Transverse colon (tissue), 4 donors: ENCODE measurements around the gene CLBA1. TPM values are rescaled to one million over a fixed set of nuclear protein-coding genes. Genes with fewer than 3 reads are reported as not detected.

Experiments
- DNase-seq: peaks from one replicate; pipeline ENCODE4 v3.0.0-alpha.2; 2019
- H3K27ac ChIP-seq, 4 donors: fragments of 200-600 bp; sonication (generic); 2 replicates each; pipeline ENCODE4 v1.5.1; 2016 to 2018; ENCODE audit warnings: inconsistent platforms in 4 of 4
- H3K27me3 ChIP-seq: fragments of 200-600 bp; sonication (generic); 2 replicates; pipeline ENCODE4 v1.5.1; 2017; ENCODE audit warnings: inconsistent platforms
- H3K36me3 ChIP-seq, 4 donors: fragments of 200-600 bp; sonication (generic); 2 replicates each; pipeline ENCODE4 v1.5.1; 2017 to 2019; ENCODE audit warnings: inconsistent platforms in 4 of 4
- H3K4me1 ChIP-seq, 4 donors: fragments of 200-600 bp; sonication (generic); 2 replicates each; pipeline ENCODE4 v1.5.1; 2017 to 2020; ENCODE audit warnings: inconsistent platforms in 4 of 4
- H3K4me3 ChIP-seq, 4 donors: fragments of 200-600 bp; sonication (generic); 1 replicate in 1 of 4; 2 replicates in 3 of 4; pipeline versions ENCODE4 v1.5.1 to v1.6.1; 2017 to 2019; ENCODE audit warnings: inconsistent platforms in 4 of 4
- H3K9me3 ChIP-seq, 2 donors: fragments of 200-600 bp; sonication (generic); 2 replicates each; pipeline ENCODE4 v1.5.1; 2017 to 2019; ENCODE audit warnings: inconsistent platforms in 2 of 2
- EP300 ChIP-seq: sonication (generic); formaldehyde crosslinking; IDR thresholded peaks from one replicate; pipeline ENCODE4 v1.6.1; 2017; ENCODE audit warnings: antibody characterized with exemption, low read depth
- POLR2A ChIP-seq: fragments of 450-650 bp; IDR thresholded peaks from one replicate; pipeline ENCODE4 v1.6.1; 2016; ENCODE audit warnings: antibody characterized with exemption, mild to moderate bottlenecking, moderate library complexity
- POLR2AphosphoS5 ChIP-seq, 3 donors: sonication (generic); formaldehyde crosslinking; IDR thresholded peaks; one replicate each; pipeline ENCODE4 v1.6.1; 2016; ENCODE audit warnings: antibody characterized with exemption in 3 of 3
- WGBS, 2 donors: methylation state at CpG; one replicate each; pipeline ENCODE4 v1.1.5; 2018; ENCODE audit warnings: low coverage in 1 of 2; 5-methylcytosine and 5-hydroxymethylcytosine counted together
- in situ Hi-C, 4 donors: fragments of 200-750 bp; cut with MboI; loops; one replicate each; pipeline versions ENCODE4 v1.15.0 to v1.15.1; 2017; ENCODE audit warnings: low sequenced_read_pairs in 3 of 4, low pct_ligation_motif_present in 1 of 4, low pct_unique_long_range_greater_than_20kb in 1 of 4
- intact Hi-C: fragments of 100-400 bp; cut with DNase I; formaldehyde crosslinking; loops from one replicate; pipeline ENCODE4 v1.15.1; 2023; ENCODE audit warnings: low total_unique reads
- total RNA-seq, 4 donors: library from RNA; depleted of rRNA; stranded (reverse); fragments of >200 nt; gene quantifications; one replicate each; pipeline ENCODE4 v1.1.0, GENCODE V29; 2016
- TF ChIP-seq, protein P1 (sequence below), 5 experiments: fragments of 200-600 bp in 3 of 5; fragments of 450-650 bp in 2 of 5; sonication (generic) in 3 of 5; IDR thresholded peaks; 1 replicate in 2 of 5; 2 replicates in 3 of 5; pipeline ENCODE4 v1.5.1; 2016 to 2017; ENCODE audit warnings: antibody characterized with exemption in 5 of 5, inconsistent platforms in 3 of 5, mild to moderate bottlenecking in 2 of 5, moderate library complexity in 1 of 5

Gene CLBA1
- total RNA-seq, 4 donors from 2014 or later: 0.40 to 6.7 (median 5.3) TPM

DNA sequence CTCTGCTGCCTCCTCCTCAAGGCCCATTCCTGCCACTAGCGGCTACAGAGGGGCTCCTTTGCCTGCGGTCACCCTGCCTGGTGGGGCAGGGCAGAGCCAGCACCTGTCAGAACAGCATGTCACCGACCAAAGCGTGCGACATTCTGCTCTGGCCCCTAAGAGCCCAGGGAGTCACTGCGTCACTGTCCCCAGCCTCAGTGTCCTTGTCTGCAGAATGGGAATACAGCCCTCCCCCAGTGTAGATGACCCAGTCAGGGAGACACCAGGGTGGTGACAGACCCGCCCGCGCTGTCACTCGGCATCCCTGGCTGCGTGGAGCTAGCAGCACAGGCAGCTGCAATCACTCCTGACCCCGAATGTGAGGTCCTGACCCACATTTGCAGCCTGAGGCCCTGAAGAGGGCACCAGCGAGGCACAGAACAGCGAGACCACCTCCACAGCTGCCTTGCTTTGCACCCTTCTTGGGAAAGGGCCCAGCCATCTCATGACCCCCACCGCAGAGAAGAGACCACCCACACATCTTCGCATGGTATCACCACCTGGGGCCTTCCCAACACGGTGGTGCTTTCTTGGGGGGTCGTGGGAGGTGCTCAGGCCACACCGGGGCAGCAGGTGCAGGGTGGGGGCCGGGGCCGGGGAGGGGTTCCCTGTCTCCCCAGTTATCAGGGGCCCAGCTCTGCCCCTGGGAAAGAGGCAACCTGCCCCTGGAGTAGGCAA is 9.9 kb upstream of the CLBA1 start:
- 60% methylated on average over 17 of the region's 21 CpGs; no CpG with 5 or more reads in 1 of the 2 donors for WGBS, 2 donors
- TF ChIP-seq, protein P1, sequence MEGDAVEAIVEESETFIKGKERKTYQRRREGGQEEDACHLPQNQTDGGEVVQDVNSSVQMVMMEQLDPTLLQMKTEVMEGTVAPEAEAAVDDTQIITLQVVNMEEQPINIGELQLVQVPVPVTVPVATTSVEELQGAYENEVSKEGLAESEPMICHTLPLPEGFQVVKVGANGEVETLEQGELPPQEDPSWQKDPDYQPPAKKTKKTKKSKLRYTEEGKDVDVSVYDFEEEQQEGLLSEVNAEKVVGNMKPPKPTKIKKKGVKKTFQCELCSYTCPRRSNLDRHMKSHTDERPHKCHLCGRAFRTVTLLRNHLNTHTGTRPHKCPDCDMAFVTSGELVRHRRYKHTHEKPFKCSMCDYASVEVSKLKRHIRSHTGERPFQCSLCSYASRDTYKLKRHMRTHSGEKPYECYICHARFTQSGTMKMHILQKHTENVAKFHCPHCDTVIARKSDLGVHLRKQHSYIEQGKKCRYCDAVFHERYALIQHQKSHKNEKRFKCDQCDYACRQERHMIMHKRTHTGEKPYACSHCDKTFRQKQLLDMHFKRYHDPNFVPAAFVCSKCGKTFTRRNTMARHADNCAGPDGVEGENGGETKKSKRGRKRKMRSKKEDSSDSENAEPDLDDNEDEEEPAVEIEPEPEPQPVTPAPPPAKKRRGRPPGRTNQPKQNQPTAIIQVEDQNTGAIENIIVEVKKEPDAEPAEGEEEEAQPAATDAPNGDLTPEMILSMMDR (IDR thresholded peaks at IDR 0.05): no peak
- TF ChIP-seq POLR2AphosphoS5 (IDR thresholded peaks at IDR 0.05): no peak
- Histone ChIP-seq H3K4me3 (no peak overlapping the region), H3K36me3 (no peaks in the 10 kb centered on the region), H3K27ac (peak overlapping the region in 2 of 4 donors; percentile 89 to 92), H3K9me3 (no peaks in the 10 kb centered on the region), H3K4me1 (peaks cover 65 to 79% (median 71%) of the 10 kb centered on the region in 4 donors), H3K27me3 (peaks cover 43% of the 10 kb centered on the region)
- intact Hi-C loops: loop anchor here (5.0 kb wide), 1 partner anchor 72 kb away; no protein-coding TSS in a partner anchor
- DNase-seq: no peak
- in situ Hi-C loops: loop anchor here in 1 of 4 donors (10.0 kb wide), 1 partner anchor 69 kb away; no protein-coding TSS in a partner anchor

DNA sequence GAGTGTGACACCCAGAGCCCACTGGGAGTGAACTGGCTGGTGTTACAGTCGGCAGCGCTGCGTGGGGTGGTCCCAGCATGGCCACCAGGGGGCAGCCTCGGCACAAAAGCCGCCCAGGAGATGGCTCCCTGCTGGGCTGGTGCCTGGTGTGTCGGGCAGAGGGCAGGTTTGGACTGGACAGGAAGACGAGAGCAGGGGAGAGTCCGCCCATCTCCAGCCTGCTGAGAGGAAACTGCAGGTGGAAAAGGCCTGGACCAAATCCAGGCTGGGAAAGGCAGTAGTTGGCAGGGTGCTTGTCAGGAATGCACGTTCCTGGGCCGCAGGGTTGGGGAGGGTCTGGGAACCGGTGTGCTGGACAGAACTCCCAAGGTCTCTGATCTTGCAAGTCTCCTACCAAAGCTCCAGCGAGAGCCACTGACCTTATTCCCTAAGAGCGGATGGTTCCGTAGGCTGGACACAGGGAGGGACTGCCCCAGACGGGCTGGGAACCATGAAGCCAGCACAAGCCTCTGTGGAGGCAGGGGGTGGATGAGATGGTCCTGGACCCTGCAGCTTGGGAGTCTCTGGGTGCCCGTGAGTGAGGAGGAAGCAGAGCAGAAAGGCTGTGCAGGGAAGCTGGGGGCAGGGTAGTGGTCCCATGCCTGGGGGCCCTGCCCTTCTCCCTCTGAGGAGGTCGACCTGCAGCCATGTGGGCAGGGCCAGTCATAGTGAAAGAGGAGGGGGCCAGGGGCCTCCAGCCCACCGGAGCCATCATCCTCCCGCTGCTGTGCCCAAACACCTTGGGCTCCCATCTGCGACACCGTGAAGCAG is 9.2 kb upstream of the CLBA1 start:
- no peaks in the 10 kb centered on the region for H3K9me3 ChIP-seq
- in situ Hi-C loops (loop anchor here in 1 of 4 donors (10.0 kb wide), 1 partner anchor 68 kb away; no protein-coding TSS in a partner anchor), intact Hi-C loops (loop anchor here (5.0 kb wide), 1 partner anchor 71 kb away; no protein-coding TSS in a partner anchor)
- DNase-seq: peak; percentile 91
- no peaks in the 10 kb centered on the region for H3K36me3 ChIP-seq
- TF ChIP-seq, protein P1 (IDR thresholded peaks at IDR 0.05): peak; percentile 91 to 97 (median 95)
- TF ChIP-seq EP300: no peak
- peak overlapping the region in 1 of 4 donors; percentile 19 for H3K27ac ChIP-seq
- no peak overlapping the region for H3K4me3 ChIP-seq
- H3K27me3 ChIP-seq: peaks cover 43% of the 10 kb centered on the region
- H3K4me1 ChIP-seq: peaks cover 58 to 72% (median 67%) of the 10 kb centered on the region in 4 donors
- 28 to 38% methylated on average over 2 to 18 of the region's 21 CpGs for WGBS, 2 donors

DNA sequence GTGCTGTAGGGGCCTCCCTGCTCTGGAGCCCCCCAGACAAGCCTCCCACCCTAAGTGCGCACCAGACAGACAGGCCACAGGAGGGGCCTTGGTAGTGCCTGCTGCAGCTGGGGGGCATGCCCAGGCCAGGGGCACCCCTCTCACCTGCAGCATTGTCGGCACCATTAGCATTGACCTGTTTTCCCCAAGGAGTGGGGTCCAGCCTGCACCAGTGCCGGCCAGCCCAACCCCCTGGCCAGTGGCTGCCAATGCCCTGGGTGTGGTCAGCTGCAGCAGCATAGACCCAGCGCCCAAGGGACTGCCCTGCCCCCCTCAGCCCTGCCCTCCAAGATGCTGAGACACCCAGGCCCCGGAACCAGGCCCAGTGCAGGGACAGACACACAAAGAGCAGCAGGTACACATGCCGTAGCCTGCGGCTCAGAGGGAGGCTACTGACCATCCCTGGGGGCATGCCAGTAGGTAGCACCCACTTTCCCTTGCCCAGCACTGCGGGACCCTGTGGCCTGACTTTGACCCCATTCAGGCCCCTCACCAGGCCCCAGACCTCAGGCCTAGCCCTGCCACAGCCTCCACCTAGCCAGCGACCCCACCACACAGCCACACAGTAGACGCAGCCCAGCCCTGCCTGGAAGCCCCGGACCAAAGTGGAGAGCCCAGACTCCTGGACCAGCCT is 8.4 kb upstream of the CLBA1 start:
- no peaks in the 10 kb centered on the region for H3K36me3 ChIP-seq
- no peak for DNase-seq
- H3K9me3 ChIP-seq: no peaks in the 10 kb centered on the region
- intact Hi-C loops (loop anchor here (5.0 kb wide), 1 partner anchor 70 kb away; no protein-coding TSS in a partner anchor), in situ Hi-C loops (loop anchor here in 1 of 4 donors (10.0 kb wide), 1 partner anchor 68 kb away; no protein-coding TSS in a partner anchor)
- H3K27me3 ChIP-seq: peaks cover 43% of the 10 kb centered on the region
- H3K27ac ChIP-seq: peak overlapping the region in 2 of 4 donors; percentile 8 to 60
- 49% methylated on average over 5 of the region's 11 CpGs; no CpG with 5 or more reads in 1 of the 2 donors for WGBS, 2 donors
- no peak for TF ChIP-seq EP300
- TF ChIP-seq POLR2A: no peak
- TF ChIP-seq, protein P1 (IDR thresholded peaks at IDR 0.05): no peak
- no peak for TF ChIP-seq POLR2AphosphoS5 (IDR thresholded peaks at IDR 0.05)
- peak overlapping the region in 3 of 4 donors; percentile 39 to 55 (median 50) for H3K4me3 ChIP-seq
- H3K4me1 ChIP-seq: peaks cover 51 to 65% (median 60%) of the 10 kb centered on the region in 4 donors
